Right forelimb (tissue), 1 donor: ENCODE data around the gene YLPM1.
"Not testable (repeated sequence)": the region's sequence is repeated elsewhere in the genome, so short reads cannot be mapped to it uniquely, and the experiment has no call there.

ENCODE experiments used
- DNase-seq: peaks from one replicate; pipeline ENCODE4 v3.0.0-alpha.2; 2018

YLPM1 gene

GRCh38 chr14:74762917-74763802, at the start of gene YLPM1:
YLPM1 (plus strand) TSS chr14:74763316; CDS start chr14:74763490, 174 bp downstream.
- peak; percentile 92 for DNase-seq

DNA sequence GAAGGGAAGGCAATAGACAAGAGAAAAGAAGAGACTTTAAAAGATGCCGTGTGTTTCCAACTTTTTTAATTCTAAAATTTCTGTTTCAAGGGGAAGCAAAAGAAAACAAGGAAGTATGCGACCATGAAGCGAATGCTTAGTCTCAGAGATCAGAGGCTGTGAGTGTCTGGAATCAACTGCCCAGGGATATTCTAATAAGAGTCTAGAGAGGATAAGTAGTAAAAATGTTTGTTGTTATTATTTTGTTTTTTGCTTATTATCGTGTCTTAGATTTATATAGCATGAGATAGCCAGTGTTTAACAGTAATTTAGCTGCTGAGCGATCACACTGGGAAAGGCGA, 49.8 kb upstream of the YLPM1 start:
- no peak for DNase-seq

DNA sequence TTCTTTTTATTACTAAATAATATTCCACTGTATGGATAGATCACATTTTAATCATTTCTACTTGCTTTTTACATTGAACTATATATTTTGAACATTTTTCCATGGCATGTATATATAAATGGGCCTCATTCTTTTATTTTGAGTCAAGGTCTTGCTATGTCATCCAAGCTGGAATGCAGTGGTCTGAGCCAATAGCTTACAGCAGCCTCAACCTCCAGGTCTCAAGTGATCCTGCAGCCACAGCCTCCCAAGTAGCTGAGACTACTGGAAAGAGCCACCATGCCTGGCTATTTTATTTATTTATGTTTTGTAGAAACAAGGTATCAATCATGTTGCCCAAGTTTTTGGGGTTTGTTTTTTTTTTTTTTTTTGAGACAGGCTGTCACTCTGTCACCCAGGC, 42.6 kb upstream of the YLPM1 start:
- no peak for DNase-seq

- no peak for DNase-seq
Measured at GRCh38 chr14:74723134-74723533, 40.0 kb upstream of the YLPM1 start.

- DNase-seq, result no peak
Measured at GRCh38 chr14:74732387-74732786, 30.7 kb upstream of the YLPM1 start.

DNA sequence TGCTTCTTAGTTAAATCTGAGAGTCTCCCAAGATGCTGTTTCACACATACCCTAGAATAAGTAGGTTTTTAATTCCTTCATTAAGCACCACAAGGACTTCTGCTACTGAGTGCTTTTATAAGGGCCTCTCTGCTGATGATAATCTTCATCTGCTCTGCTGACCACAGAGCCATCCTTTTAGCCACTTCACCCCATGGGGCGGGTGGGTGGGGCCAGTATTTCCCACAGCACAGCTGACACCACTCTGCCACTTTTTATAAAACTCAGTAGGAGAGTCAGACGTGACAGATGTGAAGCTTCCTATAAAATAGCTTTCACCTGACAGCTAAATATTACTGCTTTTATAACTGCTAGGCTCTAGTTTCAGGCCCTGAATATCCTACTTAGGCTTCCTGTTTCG, 29.9 kb upstream of the YLPM1 start:
- no peak for DNase-seq

DNA sequence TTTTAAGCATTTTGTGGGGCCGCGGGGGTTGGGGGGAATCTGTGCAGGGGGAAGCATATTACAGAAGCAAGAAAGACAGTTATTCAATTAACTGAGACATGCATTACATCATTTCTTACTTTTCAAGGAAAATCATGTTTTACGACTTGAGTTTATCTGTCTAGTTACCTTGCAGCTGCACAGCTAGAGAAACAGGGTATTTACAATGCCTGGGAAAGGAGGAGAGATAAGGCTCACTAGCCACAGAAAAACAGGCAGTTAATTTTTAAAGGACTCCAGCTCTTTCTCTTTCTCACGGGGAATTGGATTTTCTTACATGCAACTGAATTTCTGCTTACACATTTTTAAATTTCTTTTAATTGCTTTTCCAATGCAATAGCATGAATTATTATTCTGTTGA, 28.0 kb upstream of the YLPM1 start:
- no peak for DNase-seq

DNA sequence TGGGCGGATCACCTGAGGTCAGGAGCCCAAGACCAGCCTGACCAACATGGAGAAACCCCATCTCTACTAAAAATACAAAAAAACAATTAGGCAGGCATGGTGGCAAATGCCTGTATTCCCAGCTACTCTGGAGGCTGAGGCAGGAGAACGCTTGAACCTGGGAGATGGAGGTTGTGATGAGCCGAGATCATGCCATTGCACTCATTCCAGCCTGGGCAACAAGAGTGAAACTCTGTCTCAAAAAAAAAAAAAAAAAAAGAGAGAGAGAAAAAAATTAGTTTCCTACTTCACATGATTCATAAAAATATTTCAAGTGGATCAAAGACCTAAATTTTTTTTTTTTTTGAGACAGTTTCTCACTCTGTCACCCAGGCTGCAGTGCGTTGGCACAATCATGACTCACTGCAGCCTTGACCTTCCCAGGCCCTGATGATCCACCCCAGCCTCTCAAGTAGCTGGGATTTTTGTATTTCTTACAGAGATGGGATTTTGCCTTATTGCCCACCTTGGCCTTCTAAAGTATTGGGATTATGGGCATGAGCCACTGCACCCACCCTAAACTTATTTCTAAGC, 25.3 kb upstream of the YLPM1 start:
- DNase-seq, result no peak

DNA sequence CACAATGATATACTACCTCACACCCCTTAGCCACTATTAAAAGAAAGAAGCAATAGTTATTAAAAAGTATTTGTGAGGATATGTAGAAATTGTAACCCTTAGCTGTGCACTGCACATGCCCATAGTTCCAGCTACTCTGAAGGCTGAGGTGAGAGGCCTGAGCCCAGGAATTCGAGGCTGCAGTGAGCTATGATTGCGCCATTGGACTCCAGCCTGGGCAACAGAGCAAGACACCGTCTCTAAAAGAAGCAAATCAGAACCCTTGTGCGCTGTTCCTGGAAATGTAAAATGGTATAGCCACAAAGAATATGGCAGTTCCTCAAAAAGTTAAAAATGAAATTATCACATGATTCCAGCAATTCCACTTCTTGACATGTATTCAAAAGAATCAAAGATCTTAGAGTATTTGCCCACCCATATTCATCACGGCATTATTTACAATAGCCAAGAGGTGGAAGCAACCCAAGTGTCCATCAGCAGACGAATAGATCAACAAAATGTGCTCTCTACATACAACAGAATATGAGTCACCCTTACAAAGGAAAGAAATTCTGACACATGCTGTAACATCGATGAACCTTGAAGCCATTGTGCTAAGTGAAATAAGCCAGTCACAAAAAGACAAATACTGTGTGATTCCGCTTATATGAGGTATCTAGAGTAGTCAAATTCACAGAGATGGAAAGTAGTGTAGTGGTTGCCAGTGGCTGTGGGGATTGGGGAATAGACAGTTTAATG, 23.7 kb upstream of the YLPM1 start:
- no peak for DNase-seq

GRCh38 chr14:74747237-74747636, 15.9 kb upstream of the YLPM1 start:
- DNase-seq, result no peak

DNA sequence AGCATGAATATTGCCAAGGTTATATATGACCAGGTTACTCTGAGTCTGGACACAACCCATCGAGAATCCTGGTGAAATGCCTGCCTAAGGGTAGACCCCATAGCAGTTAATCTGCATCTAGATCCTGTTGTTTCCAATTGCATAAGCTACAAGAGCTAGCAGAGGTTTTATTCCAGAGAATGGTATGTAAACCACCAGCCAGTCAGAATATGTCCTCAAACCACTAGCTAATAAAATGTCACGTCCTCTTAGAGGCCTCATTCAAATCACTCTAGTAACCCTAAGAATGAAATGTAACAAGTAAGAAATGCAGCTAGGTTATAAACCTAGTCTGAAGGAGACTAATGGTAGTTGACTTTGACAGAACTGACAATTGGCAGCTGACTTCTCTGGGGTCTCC, 9.0 kb upstream of the YLPM1 start:
- DNase-seq, result no peak

DNA sequence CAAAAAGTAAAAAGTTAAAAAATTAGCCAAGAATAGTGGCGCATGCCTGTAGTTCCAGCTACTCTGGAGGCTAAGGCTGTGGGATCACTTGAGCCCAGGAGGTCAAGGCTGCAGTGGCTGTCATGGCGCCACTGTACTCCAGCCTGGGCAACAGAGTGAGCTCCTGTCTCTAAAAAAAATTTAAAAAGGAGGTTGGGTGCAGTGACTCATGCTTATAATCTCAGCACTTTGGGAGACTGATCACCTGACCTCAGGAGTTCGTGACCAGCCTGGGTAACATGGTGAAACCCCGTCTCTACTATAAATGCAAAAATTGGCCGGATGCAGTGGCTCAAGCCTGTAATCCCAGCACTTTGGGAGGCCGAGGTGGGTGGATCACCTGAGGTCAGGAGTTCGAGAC, 8.2 kb upstream of the YLPM1 start:
- DNase-seq, result no peak

DNA sequence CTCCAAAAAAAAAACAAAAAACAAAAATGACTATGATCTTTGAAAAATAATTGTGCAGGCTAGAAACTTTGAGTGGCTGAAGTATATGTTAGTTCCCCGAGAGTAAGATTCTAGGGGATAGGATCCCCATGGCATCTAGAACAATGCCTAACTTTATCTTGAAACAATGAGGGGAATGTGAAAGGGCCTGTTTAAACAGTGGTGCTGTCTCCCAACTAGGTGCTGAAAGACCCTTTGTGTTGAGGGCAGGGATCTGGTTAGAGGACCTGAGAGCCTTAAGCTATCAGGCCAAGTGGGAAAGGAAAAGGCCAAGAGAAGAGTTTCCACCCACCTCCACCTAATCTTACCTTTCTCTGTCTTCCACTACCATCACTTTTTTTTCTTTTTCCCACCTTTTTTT, 6.8 kb upstream of the YLPM1 start:
- DNase-seq, result no peak

GRCh38 chr14:74758505-74758904, 4.6 kb upstream of the YLPM1 start:
- DNase-seq, result not testable (repeated sequence)

- peak; percentile 45 for DNase-seq
Measured at GRCh38 chr14:74763803-74764531, 851 bp downstream of the YLPM1 start.

- DNase-seq, result no peak
Measured at GRCh38 chr14:74765721-74766120, 2.6 kb downstream of the YLPM1 start.

GRCh38 chr14:74771399-74771798, 8.3 kb downstream of the YLPM1 start:
- no peak for DNase-seq

GRCh38 chr14:74784634-74785033, 21.5 kb downstream of the YLPM1 start:
- DNase-seq, result no peak

DNA sequence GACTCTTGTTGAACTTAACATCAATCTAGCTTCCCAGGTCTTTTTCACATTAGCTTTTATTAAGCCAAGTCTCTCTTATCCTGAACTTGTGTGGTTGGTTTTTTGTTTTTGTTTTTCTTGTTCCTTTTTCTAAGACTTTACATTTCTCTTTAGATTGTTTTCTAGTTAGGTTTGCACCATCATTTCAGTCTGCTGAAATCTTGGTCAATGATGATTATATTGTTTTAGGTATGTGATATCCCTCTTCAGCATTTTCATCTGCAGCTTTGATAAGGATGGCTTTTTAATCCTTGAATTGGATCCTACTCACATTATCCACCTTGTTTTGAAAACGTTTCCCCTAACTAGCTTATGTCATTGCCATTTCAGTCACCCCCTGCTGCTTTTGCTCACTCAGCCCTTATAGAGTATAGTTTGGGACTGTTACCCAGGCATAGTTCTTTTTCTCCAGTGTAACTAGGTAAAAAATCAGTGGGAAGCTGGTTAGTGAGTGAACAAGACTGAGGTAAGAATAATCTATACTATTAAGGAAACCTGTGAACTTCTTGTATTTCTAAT, 22.0 kb downstream of the YLPM1 start:
- no peak for DNase-seq

DNA sequence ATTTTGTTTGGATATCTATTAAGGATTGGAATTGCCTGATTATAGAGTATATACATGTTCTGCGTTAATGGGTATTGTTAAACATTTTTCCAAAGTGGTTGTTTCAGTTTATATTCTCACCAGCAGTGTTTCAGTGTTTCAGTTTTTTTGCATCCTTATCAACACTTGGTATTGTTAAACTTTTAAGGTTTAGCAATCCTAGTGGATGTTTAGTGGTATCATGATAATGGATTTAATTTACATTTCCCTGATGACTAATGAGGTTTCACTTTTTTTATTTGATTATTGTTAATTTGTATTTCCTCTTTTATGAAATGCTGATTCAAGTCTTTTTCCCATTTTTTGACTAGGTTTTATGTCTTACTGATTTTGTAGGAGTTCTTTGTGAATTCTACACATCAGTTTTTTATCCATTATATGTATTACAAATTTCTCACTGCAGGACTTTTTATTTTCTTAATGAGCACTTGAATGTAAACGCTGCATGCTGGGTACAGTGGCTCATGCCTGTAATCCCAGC, 23.7 kb downstream of the YLPM1 start:
- DNase-seq, result no peak

- no peak for DNase-seq
Measured at GRCh38 chr14:74792249-74793039, 29.3 kb downstream of the YLPM1 start.
